COLO829 (cell line): ENCODE data around the gene GPR27.
A peak's percentile ranks its signal among the peaks of the same experiment; 100 is the strongest.

Experiments
- DNase-seq: peaks from one replicate; pipeline ENCODE4 v3.0.0; 2012; ENCODE audit warnings: low spot score

GPR27 gene, protein sequence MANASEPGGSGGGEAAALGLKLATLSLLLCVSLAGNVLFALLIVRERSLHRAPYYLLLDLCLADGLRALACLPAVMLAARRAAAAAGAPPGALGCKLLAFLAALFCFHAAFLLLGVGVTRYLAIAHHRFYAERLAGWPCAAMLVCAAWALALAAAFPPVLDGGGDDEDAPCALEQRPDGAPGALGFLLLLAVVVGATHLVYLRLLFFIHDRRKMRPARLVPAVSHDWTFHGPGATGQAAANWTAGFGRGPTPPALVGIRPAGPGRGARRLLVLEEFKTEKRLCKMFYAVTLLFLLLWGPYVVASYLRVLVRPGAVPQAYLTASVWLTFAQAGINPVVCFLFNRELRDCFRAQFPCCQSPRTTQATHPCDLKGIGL

DNA sequence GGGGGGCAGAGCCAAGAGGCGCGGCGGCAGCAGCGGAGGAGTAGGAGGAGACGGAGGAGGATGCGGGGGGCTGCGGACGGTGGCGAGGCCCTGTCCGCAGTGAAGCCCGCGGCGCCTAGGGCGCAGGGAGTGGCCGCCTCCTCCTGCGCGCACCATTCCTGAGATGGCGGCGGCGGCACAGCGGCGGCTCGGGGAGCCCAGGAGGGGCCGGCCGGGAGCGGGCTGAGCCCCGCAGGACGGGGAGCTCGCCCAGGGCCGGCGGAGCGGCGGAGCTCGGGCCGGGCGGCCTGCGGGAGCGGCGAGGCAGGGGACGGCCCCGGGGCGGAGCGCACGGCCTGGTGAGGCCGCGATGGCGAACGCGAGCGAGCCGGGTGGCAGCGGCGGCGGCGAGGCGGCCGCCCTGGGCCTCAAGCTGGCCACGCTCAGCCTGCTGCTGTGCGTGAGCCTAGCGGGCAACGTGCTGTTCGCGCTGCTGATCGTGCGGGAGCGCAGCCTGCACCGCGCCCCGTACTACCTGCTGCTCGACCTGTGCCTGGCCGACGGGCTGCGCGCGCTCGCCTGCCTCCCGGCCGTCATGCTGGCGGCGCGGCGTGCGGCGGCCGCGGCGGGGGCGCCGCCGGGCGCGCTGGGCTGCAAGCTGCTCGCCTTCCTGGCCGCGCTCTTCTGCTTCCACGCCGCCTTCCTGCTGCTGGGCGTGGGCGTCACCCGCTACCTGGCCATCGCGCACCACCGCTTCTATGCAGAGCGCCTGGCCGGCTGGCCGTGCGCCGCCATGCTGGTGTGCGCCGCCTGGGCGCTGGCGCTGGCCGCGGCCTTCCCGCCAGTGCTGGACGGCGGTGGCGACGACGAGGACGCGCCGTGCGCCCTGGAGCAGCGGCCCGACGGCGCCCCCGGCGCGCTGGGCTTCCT lies at the start of gene GPR27:
Gene GPR27 (plus strand): TSS at position 155 of the 909 bp plus-strand sequence. CDS start 195 bp downstream, at position 350.
- DNase-seq: no peak

DNA sequence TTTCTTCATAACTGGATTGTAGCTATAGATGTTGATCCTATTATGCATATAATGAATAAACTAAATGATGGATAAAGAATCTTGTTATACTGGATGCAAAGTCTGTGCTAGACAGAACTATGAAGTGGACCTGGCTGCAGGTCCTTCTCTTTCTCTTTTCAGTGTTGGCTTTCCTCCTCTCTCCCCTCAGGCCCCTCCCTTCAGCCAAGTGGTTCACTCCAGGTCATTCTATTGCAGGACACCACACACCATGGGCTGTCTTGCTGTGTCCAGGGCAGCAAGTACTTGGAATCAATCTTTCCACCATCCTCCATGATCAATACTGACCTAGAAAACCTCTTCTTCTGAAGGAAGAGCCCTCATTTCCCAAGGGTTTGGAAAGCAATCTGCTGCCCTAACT lies 48.7 kb upstream of the GPR27 start:
- DNase-seq: no peak

DNA sequence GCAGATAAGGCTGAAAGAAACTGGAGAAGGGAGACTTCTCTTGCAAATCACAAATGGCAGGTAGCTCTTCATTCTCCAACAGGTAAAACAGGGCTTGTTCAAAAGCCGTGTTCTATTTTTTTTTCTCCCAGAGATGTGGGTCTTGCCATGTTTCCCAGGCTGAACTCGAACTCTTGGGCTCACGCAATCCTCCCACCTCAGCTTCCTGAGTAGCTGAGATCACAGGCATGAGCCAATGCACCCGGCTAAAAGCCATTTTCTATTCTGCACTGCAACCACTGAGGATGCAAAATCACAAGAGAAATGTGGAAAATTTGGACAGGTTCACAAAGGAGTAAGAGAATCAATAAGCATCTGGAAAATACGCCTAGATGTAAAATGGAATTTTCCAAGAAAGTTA lies 48.0 kb upstream of the GPR27 start:
- DNase-seq: no peak

DNA sequence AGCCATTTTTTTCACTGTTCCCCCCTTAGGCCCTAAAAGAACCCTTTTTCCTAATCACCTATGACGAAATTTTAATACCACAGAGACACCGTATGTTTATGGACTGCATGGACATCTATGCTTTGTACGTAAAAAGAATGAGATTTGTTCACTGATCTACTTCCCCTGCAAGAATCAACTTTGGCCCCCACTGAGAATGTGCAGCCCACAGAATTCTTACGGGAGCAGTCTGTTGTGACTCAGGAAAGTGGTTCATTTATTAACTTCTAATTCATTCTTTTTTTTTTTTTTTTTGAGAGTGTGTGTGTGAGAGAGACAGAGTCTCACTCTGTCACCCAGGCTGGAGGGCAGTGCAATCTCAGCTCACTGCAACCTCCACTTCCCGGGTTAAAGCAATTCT lies 46.1 kb upstream of the GPR27 start:
- no peak for DNase-seq

DNA sequence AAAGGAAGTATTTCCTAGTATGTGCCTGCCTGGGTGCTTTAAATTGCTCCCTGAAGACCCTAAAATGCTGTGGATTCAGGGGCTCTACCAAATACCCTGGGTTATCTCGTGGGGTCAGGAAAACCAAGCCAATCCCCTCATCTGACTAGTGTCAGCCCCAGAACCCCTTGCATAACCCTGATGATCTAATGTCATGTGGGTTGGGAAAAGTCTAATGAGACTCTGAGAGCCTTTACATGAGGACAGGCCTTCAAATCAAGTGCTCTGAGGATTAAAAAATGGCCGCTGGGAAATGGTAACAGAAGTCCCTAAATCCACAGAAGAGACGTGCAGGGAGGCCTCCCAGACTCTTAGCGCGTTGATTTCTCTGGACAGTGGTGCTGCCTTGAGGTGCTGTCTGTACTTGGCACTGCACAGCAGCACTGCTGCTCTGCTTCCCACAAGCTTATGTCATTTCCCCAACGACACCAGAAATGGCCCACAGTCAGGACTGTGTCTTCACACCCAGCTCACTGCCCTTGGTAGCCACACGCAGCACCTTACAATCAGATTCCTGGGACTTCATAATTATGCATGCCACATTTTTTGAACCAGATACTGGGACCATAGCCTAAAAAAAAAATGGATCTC lies 45.1 kb upstream of the GPR27 start:
- no peak for DNase-seq

DNA sequence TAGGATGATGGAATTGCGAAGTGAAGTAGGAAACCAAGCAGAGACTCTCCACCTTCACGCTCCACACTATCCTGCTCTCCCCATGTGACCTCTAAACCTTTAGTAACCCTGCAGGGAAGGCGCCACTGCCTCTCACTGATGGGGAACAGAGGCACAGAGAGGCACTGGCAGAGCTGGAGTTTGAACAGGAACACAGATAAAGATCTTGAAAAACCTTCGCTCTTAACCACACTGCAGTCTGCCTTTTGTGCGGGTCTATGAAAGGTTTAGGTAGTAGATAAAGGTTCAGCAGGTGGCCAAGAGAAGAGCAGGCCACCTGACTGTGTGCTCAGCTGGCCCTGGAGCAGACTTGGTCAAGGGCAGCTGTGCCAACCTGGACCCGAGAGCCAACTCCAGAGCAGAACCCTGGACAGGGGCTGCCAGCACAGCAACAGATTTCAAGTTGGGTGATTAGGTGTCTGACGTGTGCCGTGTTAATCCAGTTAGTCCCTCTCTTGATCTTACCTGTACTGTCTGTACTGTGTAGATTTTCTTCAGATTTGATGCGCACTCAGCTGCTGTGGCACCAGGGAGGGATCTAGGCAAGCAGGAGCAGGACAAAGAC lies 43.6 kb upstream of the GPR27 start:
- DNase-seq: no peak

DNA sequence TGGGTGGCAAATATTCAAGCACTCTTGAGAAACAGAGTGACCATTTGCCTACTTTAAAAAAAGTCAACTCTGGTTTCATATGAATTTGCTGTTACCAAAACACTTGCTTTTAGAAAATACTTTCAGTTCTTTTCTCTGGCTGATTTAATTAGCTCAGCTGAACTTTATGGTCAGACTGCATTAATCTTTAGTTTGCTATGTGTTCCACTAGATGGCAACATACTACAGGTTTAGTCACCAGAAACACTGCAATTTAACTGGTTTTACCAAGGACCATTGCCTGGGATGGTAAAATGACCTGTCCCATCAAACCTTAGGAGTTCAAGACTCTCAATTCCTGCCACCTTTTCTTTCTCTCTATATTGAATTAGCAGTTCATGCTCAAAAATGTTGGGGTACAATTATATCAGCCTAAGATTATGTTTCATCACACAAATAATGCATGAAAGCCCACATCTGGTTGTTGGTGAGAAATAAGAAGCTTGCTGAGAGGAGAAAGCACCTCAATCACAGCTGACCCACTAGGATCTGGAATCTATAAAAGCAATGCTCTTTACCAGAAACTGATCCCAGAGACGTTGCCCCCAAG lies 42.7 kb upstream of the GPR27 start:
- DNase-seq: peak; percentile 90

DNA sequence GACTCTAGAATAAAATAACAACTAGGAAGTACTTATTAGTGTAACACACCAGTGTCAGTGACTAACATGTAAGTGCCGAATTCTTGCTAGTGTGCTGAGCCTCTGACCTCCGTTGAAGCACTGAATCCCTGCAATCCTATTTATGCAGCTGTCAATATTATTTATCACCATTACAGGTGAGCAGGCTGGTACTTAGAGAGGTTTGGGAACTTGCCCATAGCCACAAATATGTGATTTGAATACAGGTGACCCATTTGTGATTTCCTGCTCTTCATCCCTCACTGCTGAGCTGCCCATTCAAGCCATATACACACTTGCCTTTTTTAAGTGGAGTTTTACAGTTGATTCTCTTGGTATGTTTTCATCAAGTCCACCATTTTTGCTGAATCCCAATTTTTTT lies 40.6 kb upstream of the GPR27 start:
- DNase-seq: no peak

DNA sequence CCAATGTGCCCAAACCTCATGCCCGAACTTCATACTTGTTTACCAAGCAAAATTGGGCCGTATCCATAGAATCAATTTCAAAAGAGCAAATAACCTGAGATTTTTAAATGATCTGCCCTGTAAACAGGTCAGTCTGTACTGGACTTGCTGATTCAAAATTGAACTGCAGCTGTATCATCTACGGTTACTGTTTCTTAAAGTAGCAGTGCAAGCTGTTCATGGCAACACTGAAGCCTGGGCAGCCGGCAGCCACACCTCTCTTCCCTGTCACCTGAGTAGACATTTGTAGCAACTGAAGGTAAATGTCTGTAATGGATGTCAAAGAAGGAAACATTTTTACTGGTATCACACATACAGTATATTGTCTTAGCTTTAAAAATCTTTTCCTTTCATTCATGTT lies 39.1 kb upstream of the GPR27 start:
- DNase-seq: no peak

DNA sequence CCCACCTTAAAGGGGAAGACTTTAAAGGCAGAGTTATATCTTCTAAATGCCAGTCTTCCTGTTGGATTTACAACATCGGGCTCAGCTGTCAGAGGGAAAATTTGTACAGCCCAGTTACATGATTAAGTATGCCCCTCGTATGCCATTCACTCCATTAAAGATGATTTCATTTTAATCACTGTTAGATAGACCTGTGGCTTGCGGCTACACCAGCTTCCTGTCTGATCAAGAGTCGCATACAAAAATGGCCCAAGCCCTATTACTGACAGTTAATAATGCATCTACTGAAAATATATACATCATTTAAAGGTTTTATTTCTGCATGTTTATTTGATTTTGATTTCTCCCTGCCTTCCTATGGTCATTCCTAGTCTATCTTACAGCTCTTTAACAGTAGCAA lies 35.6 kb upstream of the GPR27 start:
- no peak for DNase-seq

DNA sequence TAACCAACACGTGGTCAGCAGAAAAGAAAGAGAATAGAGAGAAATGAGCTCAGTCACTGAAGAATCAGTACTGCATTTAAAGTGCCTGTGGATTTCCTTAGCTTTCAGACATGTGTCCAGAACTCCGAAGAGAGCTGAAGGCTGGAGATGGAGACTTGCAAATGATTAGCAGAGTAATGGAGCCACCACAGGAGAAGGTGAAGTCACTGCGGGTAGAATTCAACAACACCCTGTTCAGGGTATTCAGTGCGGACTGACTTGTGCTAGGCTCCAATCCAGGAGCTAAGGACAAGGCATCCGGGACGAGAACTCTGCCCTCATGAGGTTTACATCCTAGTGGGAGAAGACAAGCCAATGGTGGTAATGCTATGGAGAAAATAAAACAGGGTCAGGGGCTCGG lies 32.7 kb upstream of the GPR27 start:
- no peak for DNase-seq

DNA sequence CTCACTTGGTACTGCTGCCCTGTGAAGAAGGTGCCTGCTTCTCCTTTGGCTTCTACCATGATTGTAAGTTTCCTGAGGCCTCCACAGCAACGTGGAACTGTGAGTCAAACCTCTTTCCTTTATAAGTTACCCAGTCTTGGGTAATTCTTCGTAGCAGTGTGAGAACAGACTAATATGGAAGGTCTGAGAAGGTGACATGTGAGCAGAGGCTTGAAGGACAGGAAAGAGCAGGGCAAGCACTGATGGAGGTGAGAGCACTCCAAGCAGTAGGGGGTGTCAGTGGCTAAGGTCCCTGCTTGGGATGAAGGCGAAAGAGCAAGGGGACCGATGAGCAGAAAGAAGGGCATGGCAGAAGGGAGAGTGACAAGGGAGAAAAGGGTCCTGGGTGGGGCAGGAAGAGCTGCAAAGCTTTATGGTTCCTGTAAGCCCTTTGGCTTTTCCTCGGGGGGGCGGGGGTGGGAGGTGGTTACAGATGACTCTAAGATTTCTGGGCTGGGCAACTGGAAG lies 32.0 kb upstream of the GPR27 start:
- DNase-seq: no peak

DNA sequence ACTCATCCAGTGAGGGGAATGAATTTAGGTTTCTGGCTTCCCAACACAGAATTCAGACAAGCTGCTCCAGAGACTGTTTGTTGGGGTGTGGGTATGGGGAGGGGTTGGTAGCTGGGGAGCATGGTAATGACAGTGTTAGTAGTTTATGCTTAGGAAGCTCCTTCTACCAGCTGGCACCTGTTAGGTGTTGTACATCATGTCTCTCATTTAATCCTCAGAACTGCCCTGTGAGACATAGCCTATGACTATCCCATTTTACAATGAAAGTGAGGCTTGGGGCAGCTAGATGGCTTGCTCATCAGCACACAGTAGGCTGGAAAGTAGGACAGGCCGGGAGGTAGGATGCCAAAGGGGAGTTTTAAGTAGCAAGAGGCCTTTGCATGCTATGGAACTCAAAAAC lies 31.0 kb upstream of the GPR27 start:
- no peak for DNase-seq

DNA sequence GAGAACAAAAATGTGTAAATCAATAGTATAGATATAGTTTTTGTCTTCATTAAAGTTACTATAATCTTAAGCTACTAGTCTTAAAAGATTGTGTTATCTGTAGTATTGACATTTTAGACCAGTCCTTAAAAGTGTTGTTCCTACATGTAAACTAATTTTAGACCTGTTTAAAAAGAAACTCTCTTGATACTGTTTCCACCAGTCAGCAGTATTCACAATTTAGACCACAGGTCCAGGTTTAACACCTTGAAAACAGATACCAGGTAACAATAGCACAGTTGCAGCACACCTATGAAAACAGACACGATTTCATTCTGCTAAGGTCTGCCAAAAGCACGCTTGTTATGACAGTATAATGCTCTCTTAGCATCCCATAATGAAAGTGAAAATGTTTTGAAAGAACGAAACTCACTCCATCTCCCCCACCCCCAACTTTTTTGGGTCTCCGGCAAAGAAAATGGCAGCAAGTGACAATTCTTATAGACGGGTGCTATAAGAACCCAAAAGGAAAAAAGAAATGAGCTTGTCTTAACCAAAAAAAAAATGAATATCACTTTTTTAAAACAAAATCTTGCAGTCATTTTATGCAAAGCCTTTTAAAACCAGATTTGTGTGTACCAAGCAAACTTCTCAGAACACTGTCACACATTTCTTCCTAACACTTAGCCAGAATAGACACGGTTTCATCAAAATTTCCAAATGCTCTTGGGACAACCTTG lies 30.0 kb upstream of the GPR27 start:
- DNase-seq: no peak

DNA sequence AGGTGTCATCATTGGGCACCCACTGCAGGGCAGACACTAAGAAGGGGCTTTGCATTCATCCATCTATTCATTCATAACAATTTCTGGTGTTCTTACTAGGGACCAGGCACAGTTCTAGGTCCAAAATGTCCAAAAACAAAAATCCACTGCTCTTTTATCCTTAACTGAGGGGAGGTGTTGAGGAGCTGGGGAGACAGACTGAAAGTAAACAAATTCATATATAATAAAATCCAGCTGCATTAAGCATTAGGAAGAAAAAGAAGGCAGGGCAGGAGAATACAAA lies 29.5 kb upstream of the GPR27 start:
- DNase-seq: no peak

DNA sequence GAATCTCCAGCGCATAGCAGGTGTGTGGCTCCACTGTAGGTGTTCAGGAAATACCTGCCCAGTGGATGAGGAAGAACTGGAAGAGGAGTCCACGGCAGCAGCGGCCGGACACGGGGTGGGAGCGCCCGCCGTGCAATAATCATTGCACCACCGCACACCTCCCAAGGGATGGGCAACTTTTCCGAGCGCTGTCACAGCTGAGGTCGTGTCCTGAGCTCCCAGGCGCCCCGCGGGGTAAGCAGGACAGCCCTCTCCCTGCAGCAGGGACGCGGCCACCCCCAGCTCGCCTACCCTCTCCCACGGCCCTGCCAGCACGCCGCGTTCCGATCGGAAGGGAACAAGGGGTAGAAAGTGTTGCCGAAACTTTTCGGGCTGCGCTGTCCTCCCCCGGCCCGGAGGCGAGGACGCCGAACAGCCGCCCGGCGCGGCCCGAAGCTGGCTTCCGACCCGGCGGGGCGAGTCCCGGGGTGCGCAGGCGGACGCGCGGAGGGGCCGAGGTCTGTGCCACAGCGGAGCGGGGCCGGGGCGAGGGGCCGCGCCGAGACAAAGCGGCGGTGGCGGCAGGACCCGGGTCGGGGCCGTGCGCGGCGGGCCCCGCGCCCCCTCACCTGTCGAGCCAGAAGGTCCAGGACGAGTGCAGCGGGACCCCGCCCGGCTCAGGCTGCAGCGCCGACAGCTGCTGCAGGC lies 28.9 kb upstream of the GPR27 start:
- DNase-seq: no peak

DNA sequence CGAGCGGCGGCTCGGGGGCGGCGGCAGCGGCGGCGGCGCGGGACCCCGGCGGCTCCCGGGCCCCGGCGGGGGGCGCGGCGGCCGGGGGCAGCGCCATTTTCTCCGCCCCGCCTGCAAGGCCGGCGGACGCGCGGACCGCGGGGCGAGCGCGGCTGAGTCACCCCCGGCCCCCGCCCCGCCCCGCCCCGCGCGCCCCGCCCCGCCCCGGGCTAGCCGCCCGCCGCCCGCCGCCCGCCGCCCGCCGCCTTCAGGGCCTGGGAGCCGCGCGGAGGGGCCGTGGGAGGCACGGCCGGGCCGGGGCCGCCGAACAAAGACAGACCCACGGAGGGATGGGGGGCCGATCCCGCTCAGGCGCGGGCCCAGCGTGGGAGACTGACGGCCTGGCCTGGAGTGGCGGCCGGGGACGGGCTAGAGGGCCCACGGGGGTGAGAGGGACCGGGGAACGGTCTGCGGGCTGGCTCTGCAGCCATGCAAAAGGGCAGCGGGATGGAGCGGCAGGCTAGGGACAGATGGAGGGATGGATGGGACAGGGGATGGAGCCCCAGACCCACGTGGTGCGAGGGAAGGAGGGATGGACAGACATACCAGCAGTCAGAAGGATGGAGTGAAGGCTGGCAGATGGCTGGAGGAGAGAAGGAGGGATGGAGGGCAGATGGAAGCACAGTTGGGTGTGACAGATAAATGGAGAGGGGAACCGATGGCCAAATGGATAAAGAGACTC lies 28.2 kb upstream of the GPR27 start, which contains the start of gene EIF4E3:
Gene EIF4E3 (minus strand): TSS at position 132 of the 721 bp plus-strand sequence. CDS start 35 bp downstream, at position 97.
- peak; percentile 50 for DNase-seq

DNA sequence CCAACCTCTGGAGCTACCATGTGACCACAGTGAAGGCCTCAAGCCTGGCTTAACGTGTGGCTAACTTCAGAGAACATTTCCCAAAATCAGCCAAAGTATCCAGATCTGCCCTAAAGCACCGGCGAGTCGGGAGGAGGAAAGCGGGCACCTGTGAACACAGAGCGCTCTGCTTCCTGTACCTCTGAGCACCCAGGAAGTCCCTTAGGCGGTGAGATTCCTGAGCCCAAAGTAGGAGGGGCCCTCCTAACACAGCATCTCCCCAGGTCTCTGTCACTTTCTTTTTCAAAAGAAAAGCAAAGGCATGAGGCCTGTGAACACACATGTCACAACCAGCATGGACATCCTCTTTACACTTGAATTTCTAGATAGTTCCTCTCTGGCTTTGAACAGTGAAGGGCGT lies 27.5 kb upstream of the GPR27 start:
- DNase-seq: no peak

DNA sequence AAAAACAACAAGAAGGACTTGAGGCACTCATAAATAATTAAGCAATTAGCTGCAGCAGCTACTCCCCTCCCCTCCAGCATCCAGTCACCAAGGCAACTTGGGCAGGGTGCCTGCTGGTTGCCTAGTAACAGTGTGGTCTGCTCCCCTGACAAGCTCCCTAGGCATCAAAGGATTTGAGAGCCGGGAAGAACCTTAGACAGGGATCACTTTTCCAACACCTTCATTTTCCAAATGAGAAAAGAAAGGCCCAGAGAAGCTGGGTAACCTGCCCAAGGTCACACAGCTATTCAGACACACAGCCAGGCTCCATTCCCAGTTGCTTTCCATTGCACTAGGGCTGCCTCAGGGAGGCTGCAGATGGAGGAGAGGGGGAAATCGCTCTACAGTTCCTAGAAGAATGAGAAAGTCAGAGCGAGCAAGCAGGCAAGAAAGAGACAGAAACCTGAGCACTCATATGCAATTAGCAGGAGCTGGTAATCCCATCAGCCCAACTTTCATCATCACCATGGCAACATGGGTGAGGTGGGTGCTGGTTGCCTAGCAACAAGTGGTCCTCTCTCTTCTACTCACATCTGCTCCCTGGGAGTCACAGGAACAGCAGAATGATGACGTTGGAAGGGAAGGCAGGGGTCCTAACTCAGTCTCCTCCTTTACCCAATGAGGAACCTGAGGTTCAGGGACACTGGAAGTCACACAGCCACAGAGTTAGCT lies 24.9 kb upstream of the GPR27 start:
- DNase-seq: no peak
